ENCODE results near the gene GLDN. TPM values are rescaled to one million over a fixed set of nuclear protein-coding genes. Genes with fewer than 3 reads are reported as not detected.
A peak's percentile ranks its signal among the peaks of the same experiment; 100 is the strongest.

GLDN gene
- total RNA-seq, 1 experiment from 2014 or later: 0.77 TPM

DNA sequence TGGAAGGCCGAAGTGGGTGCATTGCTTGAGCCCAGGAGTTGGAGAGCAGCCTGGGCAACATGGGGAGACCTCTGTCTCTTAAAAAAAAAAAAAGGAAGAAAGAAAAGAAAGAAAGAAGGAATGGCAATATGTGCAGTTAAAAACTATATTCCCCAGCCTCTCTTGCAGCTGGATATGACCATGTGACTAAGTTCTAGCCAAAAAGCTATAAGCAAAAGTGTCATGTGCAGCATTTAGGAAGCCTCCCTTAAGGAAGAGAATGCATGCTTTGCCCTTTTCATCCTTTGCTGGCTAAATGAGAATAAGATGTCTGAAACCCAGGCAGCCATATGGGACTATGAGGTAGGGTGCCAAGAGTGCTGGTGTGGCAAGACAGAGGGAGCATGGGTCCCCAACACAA, 24.8 kb upstream of the GLDN start (continued):
- TF ChIP-seq, protein P1, sequence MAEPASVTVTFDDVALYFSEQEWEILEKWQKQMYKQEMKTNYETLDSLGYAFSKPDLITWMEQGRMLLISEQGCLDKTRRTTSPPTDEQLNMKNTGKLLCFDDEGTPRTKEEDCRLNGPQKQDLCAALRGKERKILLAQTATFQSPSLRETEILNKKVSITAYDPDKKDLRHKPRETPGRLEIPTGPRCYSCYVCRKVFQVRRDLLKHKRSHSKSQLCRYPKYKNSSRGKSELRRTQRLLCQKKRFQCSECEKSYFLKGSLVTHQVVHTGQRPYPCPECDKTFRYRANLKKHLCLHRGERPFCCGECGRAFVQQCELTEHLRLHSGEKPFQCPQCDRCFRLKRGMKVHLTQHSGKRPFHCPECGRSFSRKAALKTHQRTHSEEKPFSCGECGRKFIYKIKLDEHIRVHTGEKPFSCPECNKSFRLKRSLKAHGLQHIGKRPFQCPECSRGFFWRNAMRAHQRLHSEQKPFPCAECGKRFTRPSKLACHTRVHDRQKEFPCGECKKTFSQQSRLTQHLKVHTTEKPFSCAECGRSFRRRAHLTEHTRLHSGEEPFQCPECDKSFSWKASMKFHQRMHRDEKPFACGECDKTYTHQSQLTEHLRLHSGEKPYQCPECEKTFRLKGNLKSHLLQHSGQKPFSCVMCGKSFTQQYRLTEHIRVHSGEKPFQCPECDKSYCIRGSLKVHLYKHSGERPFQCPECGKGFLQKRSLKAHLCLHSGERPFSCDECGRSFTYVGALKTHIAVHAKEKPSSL (CRISPR knock-in tag; conservative IDR thresholded peaks at IDR 0.05): no peak
- TF ChIP-seq, protein P2, sequence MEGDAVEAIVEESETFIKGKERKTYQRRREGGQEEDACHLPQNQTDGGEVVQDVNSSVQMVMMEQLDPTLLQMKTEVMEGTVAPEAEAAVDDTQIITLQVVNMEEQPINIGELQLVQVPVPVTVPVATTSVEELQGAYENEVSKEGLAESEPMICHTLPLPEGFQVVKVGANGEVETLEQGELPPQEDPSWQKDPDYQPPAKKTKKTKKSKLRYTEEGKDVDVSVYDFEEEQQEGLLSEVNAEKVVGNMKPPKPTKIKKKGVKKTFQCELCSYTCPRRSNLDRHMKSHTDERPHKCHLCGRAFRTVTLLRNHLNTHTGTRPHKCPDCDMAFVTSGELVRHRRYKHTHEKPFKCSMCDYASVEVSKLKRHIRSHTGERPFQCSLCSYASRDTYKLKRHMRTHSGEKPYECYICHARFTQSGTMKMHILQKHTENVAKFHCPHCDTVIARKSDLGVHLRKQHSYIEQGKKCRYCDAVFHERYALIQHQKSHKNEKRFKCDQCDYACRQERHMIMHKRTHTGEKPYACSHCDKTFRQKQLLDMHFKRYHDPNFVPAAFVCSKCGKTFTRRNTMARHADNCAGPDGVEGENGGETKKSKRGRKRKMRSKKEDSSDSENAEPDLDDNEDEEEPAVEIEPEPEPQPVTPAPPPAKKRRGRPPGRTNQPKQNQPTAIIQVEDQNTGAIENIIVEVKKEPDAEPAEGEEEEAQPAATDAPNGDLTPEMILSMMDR (IDR thresholded peaks at IDR 0.05): no peak
- no peak for TF ChIP-seq ATF1 (CRISPR knock-in tag; IDR thresholded peaks at IDR 0.05)
- TF ChIP-seq, protein P3, sequence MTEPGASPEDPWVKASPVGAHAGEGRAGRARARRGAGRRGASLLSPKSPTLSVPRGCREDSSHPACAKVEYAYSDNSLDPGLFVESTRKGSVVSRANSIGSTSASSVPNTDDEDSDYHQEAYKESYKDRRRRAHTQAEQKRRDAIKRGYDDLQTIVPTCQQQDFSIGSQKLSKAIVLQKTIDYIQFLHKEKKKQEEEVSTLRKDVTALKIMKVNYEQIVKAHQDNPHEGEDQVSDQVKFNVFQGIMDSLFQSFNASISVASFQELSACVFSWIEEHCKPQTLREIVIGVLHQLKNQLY (CRISPR knock-in tag; IDR thresholded peaks at IDR 0.05): no peak
- TF ChIP-seq TP53 (CRISPR knock-in tag; IDR thresholded peaks at IDR 0.05): no peak

DNA sequence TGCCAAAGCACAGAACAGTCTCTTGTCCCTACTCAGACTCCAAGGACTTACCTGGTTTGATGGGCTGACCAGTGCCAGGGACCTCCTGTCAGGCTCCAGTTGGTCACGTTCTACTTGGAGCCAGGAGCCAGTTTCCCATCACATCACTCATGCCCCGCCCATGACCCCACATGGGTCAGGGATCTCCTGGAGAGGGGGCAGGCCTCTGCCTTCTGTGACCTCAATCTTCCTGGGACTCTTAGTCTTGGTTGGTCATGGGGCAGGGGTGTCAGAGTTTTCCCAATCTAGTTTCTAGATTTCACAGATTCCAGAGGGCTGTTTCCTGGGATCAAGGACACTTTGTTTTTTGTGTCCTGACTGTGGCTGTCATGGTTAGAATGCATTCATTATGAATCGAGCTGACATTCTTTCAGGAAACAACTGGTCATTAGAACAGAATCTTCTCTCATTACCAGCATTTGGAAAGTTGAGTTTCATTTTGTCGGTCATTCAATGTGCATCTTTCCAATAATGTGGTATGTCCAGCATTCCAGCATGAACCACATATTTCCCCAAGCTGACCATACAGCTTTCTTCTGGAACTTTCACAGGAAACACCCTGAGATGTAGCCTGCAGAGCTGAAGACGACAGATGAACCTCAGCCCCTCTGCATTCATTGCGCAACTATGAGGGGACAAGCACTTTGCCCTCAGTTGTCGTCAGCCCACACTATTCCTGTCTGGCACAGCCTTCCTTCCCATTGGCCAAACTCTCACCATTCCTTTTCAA, 22.9 kb upstream of the GLDN start:
- H3K4me3 Mint-ChIP-seq: no peak overlapping the region
- POLR2A ChIA-PET: no interaction called here
- ATAC-seq: no peak

DNA sequence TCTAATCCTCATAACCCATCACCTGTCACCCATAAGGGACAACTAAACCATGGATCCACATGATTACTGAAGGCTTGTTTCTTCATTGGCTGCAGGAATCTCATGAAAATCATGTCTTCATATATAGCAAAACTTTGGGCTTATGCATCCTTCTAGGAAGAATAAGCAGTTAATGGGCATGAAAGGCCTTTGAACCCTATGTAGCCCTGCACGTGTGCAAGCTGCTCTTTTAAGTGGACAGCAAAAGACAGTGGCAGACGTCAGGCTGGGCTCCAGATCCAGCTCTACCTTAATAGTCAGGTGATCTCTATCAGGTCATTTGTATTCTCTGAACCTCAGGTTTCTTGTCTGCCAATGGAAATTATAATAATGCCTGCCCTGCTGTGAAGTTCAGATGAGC, 21.9 kb upstream of the GLDN start:
- Mint-ChIP-seq H3K36me3 (no peaks in the 10 kb centered on the region), H3K4me1 (no peaks in the 10 kb centered on the region), H3K27me3 (ENCODE audit: low read depth) (peaks cover 6% of the 10 kb centered on the region), H3K9me3 (no peaks in the 10 kb centered on the region), H3K4me3 (no peak overlapping the region), H3K27ac (no peak overlapping the region)
- POLR2A ChIA-PET: no interaction called here
- DNase-seq (ENCODE audit: low spot score) (no peak), ATAC-seq (no peak)
- TF ChIP-seq, protein P2 (IDR thresholded peaks at IDR 0.05): no peak
- TF ChIP-seq, protein P4, sequence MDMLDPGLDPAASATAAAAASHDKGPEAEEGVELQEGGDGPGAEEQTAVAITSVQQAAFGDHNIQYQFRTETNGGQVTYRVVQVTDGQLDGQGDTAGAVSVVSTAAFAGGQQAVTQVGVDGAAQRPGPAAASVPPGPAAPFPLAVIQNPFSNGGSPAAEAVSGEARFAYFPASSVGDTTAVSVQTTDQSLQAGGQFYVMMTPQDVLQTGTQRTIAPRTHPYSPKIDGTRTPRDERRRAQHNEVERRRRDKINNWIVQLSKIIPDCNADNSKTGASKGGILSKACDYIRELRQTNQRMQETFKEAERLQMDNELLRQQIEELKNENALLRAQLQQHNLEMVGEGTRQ (CRISPR knock-in tag; IDR thresholded peaks at IDR 0.05): no peak
- TF ChIP-seq, protein P5, sequence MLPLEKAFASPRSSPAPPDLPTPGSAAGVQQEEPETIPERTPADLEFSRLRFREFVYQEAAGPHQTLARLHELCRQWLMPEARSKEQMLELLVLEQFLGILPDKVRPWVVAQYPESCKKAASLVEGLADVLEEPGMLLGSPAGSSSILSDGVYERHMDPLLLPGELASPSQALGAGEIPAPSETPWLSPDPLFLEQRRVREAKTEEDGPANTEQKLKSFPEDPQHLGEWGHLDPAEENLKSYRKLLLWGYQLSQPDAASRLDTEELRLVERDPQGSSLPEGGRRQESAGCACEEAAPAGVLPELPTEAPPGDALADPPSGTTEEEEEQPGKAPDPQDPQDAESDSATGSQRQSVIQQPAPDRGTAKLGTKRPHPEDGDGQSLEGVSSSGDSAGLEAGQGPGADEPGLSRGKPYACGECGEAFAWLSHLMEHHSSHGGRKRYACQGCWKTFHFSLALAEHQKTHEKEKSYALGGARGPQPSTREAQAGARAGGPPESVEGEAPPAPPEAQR (CRISPR knock-in tag; IDR thresholded peaks at IDR 0.05): no peak
- TF ChIP-seq JUN (CRISPR knock-in tag; IDR thresholded peaks at IDR 0.05): no peak
- CTCF ChIA-PET: interaction anchor here (0.8 to 1.2 kb wide), 2 partner anchors 61 to 72 kb away, joined by 3 read pairs; no protein-coding TSS in a partner anchor

More for the DNA sequence above, 22.9 kb upstream of the GLDN start:
- no peak for DNase-seq (ENCODE audit: low spot score)
- Mint-ChIP-seq H3K27me3 (ENCODE audit: low read depth) (peaks cover 6% of the 10 kb centered on the region), H3K4me1 (no peaks in the 10 kb centered on the region), H3K9me3 (no peaks in the 10 kb centered on the region), H3K27ac (no peak overlapping the region), H3K36me3 (no peaks in the 10 kb centered on the region)
- CTCF ChIA-PET: interaction anchor here (0.8 to 1.2 kb wide), 2 partner anchors 62 to 73 kb away, joined by 3 read pairs; no protein-coding TSS in a partner anchor
- TF ChIP-seq GABPB1 (CRISPR knock-in tag; IDR thresholded peaks at IDR 0.05) (peak; percentile 12; the same call in 1 of the 2 replicates), RELA (CRISPR knock-in tag; IDR thresholded peaks at IDR 0.05; ENCODE audit: borderline replicate concordance) (no peak)

Data from WTC11 (cell line).